ENCODE results near the gene GNS. TPM values are rescaled to one million over a fixed set of nuclear protein-coding genes. Genes with fewer than 3 reads are reported as not detected.
"Not testable (repeated sequence)": the region's sequence is repeated elsewhere in the genome, so short reads cannot be mapped to it uniquely, and the experiment has no call there.

GNS gene
- total RNA-seq, 1 donor = 126 TPM

DNA sequence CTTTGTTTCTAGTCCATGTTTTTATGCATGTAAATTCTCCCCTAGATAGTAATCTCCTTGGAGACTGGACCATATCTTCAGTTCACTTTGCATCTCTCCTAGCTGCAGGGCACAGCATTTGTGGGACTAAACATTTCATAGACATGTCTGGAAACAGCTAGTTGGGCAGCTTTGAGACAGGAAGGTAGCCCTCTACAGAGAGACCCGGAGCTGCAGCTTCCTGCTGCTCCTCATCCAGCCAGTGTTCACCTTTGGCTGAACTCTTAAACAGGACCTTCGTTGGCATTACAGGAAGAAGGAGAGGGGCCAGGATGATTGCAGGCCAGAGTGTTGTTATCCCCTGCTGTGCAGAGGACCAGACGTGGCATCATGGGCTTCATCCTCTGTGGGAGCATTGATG is 52.9 kb downstream of the GNS start:
- H3K4me3 ChIP-seq (ENCODE audit: low read length) = no peak overlapping the region
- H3K9me3 ChIP-seq (ENCODE audit: low read depth, low read length) = no peaks in the 10 kb centered on the region
- peaks cover 14% of the 10 kb centered on the region for H3K4me1 ChIP-seq (ENCODE audit: insufficient read depth, low read length)
- H3K27me3 ChIP-seq (ENCODE audit: insufficient read depth, low read length) = no peaks in the 10 kb centered on the region

DNA sequence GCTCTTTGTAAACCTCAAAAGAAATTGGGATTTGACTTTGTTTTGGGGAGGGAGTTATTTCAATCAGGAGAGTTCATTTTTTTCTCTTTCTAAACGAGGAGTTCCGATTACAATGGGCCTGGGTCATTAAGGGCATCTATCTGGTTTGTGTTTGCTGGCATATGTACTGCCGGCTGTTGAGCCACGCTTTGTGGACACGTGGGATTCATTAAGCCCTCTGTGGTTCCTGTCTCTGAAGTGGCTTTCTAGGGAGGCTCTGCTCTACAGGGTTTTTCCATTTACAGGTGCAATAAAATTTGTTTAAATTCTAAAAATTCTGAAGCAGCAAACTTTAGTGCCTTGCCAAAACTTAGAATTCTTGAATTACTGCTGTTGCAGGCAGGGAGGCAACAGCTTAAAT is 57.9 kb downstream of the GNS start:
- Histone ChIP-seq H3K4me3 (ENCODE audit: low read length) (no peak overlapping the region), H3K9me3 (ENCODE audit: low read depth, low read length) (no peaks in the 10 kb centered on the region), H3K27me3 (ENCODE audit: insufficient read depth, low read length) (no peaks in the 10 kb centered on the region), H3K4me1 (ENCODE audit: insufficient read depth, low read length) (peaks cover 40% of the 10 kb centered on the region)

DNA sequence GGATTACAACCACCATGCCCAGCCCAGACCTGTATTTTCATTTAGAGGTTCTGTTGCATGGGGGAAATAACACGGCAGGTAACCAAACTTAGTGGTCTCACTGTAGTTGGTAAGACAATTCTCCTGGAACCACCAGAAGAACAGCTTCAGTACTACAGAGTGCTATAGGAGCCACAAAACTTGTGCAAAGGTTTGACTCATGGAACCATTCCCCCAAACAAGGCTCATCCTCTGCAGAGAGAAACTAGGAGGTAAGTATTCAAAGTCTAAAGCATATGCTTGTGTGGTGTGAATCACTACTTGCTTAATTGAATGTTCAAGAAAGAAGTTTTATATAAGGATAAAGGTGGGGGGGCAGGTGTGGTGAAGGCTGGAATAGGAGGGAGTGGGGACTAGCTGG is 58.7 kb downstream of the GNS start:
- peaks cover 42% of the 10 kb centered on the region for H3K4me1 ChIP-seq (ENCODE audit: insufficient read depth, low read length)
- no peaks in the 10 kb centered on the region for H3K27me3 ChIP-seq (ENCODE audit: insufficient read depth, low read length)
- H3K9me3 ChIP-seq (ENCODE audit: low read depth, low read length) = no peaks in the 10 kb centered on the region
- H3K4me3 ChIP-seq (ENCODE audit: low read length) = no peak overlapping the region

- H3K27me3 ChIP-seq (ENCODE audit: insufficient read depth, low read length) = no peaks in the 10 kb centered on the region
- no peak overlapping the region for H3K4me3 ChIP-seq (ENCODE audit: low read length)
- H3K9me3 ChIP-seq (ENCODE audit: low read depth, low read length) = no peaks in the 10 kb centered on the region
- peaks cover 46% of the 10 kb centered on the region for H3K4me1 ChIP-seq (ENCODE audit: insufficient read depth, low read length)
Observed at GRCh38 chr12:64699504-64700115, 59.6 kb downstream of the GNS start.

DNA sequence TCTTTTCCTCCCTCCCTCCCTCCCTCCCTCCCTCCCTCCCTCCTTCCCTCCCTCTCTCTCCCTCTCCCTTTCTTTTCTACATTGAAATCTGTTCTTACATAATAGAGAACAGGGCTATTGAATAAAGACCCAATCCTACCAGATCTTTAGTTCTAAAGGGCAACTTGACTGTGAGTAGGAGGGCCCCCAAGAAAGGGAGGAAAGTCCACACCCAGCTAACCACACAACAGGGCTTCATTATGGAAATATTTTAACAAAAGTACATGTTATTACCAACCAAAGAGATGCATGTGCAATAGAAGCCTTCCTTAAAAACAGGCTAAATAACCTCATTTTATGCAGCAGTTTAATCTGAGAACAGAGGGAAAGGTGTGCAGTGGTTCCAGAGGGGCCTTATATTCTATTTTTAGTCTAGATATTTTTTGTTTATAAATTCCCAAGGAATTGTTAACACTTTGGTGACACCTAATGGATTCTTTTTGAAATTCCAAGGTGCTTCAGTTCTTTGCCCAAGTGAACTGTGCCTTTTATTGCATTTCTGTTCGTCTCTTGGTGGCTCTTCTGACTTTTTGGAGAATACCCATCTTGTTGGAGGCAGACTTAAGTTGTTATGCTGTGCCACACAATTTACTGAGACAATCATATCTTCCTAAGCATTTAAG is 63.0 kb downstream of the GNS start:
- no peaks in the 10 kb centered on the region for H3K9me3 ChIP-seq (ENCODE audit: low read depth, low read length)
- H3K4me1 ChIP-seq (ENCODE audit: insufficient read depth, low read length) = peaks cover 60% of the 10 kb centered on the region
- H3K4me3 ChIP-seq (ENCODE audit: low read length) = no peak overlapping the region
- H3K27me3 ChIP-seq (ENCODE audit: insufficient read depth, low read length) = no peaks in the 10 kb centered on the region

- Histone ChIP-seq H3K9me3 (ENCODE audit: low read depth, low read length) (no peaks in the 10 kb centered on the region), H3K4me1 (ENCODE audit: insufficient read depth, low read length) (peaks cover 54% of the 10 kb centered on the region), H3K4me3 (ENCODE audit: low read length) (no peak overlapping the region), H3K27me3 (ENCODE audit: insufficient read depth, low read length) (no peaks in the 10 kb centered on the region)
Observed at GRCh38 chr12:64695550-64695949, 63.7 kb downstream of the GNS start.

- Histone ChIP-seq H3K9me3 (ENCODE audit: low read depth, low read length) (no peaks in the 10 kb centered on the region), H3K4me3 (ENCODE audit: low read length) (no peak overlapping the region), H3K27me3 (ENCODE audit: insufficient read depth, low read length) (no peaks in the 10 kb centered on the region), H3K4me1 (ENCODE audit: insufficient read depth, low read length) (peaks cover 42% of the 10 kb centered on the region)
Observed at GRCh38 chr12:64694130-64695040, 64.8 kb downstream of the GNS start.

DNA sequence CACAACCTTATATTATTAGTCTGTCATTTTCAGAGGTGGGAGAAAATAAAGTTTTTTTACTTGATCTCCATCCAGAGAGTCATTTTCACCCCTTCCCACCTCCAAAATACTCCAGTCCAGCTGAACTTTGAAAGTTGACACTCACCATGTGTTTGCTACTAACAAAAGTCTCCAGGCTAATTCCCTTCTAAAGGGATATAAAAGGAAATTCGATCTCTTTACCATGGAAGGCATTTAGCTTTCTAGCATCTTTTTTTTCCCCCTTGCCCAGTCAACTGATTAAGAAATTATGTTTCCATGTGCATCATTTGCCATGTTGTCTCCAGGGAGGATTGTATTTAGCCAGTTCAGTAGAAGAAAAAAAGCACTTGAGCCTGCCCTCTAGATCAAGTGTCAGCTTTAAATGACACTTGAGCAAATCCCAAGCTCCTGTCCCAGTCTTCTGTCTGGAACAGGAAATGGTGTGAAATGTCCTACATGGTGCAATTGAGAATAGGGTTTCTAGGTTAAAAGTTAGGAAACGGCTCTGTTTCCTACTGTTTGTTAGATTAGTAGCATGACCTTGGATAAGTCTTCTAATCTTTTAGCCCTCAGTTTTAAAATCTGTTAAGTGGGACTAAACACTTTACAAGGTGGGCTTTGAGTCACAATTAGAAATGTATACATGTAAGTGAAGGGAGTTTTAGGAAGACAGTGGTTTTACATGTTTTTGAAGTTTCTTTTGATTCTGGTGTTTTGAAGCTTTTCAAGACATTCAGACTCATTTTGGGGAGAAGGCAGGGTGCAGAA is 67.2 kb downstream of the GNS start:
- Histone ChIP-seq H3K9me3 (ENCODE audit: low read depth, low read length) (no peaks in the 10 kb centered on the region), H3K27me3 (ENCODE audit: insufficient read depth, low read length) (no peaks in the 10 kb centered on the region), H3K4me3 (ENCODE audit: low read length) (no peak overlapping the region), H3K4me1 (ENCODE audit: insufficient read depth, low read length) (peaks cover 46% of the 10 kb centered on the region)

GRCh38 chr12:64691227-64691794 is 67.9 kb downstream of the GNS start:
- H3K9me3 ChIP-seq (ENCODE audit: low read depth, low read length) = no peaks in the 10 kb centered on the region
- no peaks in the 10 kb centered on the region for H3K27me3 ChIP-seq (ENCODE audit: insufficient read depth, low read length)
- H3K4me1 ChIP-seq (ENCODE audit: insufficient read depth, low read length) = peaks cover 46% of the 10 kb centered on the region
- H3K4me3 ChIP-seq (ENCODE audit: low read length) = no peak overlapping the region

- H3K4me3 ChIP-seq (ENCODE audit: low read length); H3K9me3 ChIP-seq (ENCODE audit: low read depth, low read length); H3K27me3 ChIP-seq (ENCODE audit: insufficient read depth, low read length): not testable (repeated sequence)
- H3K4me1 ChIP-seq (ENCODE audit: insufficient read depth, low read length) = peaks cover 48% of the 10 kb centered on the region
Observed at GRCh38 chr12:64690236-64690635, 69.0 kb downstream of the GNS start.

DNA sequence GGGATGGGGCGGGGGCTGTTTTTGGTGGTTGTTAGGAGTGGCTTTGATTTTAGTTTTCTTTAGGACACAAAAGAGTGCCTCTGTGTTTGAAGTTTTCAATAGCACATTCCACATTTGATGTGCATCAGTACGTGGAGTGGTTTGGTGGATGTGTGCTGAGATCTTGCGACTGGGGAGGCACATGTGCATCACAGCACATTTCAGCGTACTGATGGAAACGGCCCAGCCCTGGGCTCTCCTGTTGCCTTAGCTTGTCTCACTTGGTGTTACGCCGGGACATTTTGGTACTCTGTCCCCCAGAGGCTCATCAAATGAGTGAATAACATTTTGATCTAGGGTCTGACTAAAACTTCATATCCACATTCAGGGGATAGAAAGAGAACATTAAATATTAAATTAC is 70.5 kb downstream of the GNS start:
- no peaks in the 10 kb centered on the region for H3K27me3 ChIP-seq (ENCODE audit: insufficient read depth, low read length)
- H3K4me1 ChIP-seq (ENCODE audit: insufficient read depth, low read length) = peaks cover 54% of the 10 kb centered on the region
- no peaks in the 10 kb centered on the region for H3K9me3 ChIP-seq (ENCODE audit: low read depth, low read length)

DNA sequence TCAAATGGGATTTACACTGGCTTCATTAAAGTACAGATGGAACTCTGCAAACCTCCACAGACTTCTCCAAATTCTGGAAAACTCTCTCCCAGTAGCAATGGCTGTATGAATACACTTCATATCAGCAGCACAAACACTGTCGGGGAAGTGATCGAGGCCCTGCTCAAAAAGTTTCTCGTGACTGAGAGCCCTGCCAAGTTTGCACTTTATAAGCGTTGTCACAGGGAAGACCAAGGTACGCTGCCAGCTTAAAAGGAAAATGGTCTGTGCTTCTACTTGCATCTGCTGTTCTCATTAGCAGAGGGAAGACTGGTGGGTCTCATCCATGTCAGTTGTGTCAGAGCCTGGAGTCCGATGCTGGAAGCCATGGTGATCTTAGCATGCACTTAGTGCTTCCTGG is 71.0 kb downstream of the GNS start:
- Histone ChIP-seq H3K4me1 (ENCODE audit: insufficient read depth, low read length) (peaks cover 56% of the 10 kb centered on the region), H3K27me3 (ENCODE audit: insufficient read depth, low read length) (no peaks in the 10 kb centered on the region), H3K9me3 (ENCODE audit: low read depth, low read length) (no peaks in the 10 kb centered on the region), H3K4me3 (ENCODE audit: low read length) (no peak overlapping the region)

More for the DNA sequence above, 70.5 kb downstream of the GNS start:
- no peak overlapping the region for H3K4me3 ChIP-seq (ENCODE audit: low read length)

GRCh38 chr12:64687816-64688215 is 71.4 kb downstream of the GNS start:
- H3K4me3 ChIP-seq (ENCODE audit: low read length) = no peak overlapping the region
- no peaks in the 10 kb centered on the region for H3K27me3 ChIP-seq (ENCODE audit: insufficient read depth, low read length)
- no peaks in the 10 kb centered on the region for H3K9me3 ChIP-seq (ENCODE audit: low read depth, low read length)
- peaks cover 60% of the 10 kb centered on the region for H3K4me1 ChIP-seq (ENCODE audit: insufficient read depth, low read length)

- no peak overlapping the region for H3K4me3 ChIP-seq (ENCODE audit: low read length)
- no peaks in the 10 kb centered on the region for H3K9me3 ChIP-seq (ENCODE audit: low read depth, low read length)
- no peaks in the 10 kb centered on the region for H3K27me3 ChIP-seq (ENCODE audit: insufficient read depth, low read length)
- peaks cover 66% of the 10 kb centered on the region for H3K4me1 ChIP-seq (ENCODE audit: insufficient read depth, low read length)
Observed at GRCh38 chr12:64685605-64686004, 73.6 kb downstream of the GNS start.
